Breast epithelium (tissue), 3 donors: ENCODE results near the gene FAM120A.

Source experiments
- POLR2A ChIP-seq: fragments of 450-650 bp; IDR thresholded peaks from one replicate; pipeline ENCODE4 v1.6.1; 2016; ENCODE audit warnings: antibody characterized with exemption, mild to moderate bottlenecking, moderate library complexity
- TF ChIP-seq, protein P1 (sequence below), 3 donors: fragments of 450-650 bp; IDR thresholded peaks; one replicate each; pipeline ENCODE4 v1.5.1; 2016 to 2017; ENCODE audit warnings: antibody characterized with exemption in 3 of 3, mild to moderate bottlenecking in 3 of 3, moderate library complexity in 3 of 3

DNA sequence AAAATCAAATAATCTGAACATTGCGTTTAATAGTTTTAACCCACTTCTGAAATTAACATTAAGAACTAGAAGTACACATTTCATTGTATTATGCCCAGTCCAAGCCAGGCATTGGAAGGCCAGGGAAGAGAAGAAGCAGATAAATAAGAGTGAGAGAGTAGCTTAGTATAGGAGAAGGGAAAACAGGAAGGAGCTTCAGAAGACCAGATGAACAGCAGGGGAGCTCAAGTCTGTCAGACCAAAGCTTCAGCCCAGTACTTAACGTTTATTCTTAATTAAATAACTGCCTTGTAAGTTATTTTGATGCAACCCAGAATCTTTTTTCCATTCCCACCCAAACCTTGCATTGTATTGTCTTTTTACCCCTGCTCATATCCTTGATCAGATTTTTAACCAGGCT lies 13.4 kb downstream of the FAM120A start:
- TF ChIP-seq, protein P1, sequence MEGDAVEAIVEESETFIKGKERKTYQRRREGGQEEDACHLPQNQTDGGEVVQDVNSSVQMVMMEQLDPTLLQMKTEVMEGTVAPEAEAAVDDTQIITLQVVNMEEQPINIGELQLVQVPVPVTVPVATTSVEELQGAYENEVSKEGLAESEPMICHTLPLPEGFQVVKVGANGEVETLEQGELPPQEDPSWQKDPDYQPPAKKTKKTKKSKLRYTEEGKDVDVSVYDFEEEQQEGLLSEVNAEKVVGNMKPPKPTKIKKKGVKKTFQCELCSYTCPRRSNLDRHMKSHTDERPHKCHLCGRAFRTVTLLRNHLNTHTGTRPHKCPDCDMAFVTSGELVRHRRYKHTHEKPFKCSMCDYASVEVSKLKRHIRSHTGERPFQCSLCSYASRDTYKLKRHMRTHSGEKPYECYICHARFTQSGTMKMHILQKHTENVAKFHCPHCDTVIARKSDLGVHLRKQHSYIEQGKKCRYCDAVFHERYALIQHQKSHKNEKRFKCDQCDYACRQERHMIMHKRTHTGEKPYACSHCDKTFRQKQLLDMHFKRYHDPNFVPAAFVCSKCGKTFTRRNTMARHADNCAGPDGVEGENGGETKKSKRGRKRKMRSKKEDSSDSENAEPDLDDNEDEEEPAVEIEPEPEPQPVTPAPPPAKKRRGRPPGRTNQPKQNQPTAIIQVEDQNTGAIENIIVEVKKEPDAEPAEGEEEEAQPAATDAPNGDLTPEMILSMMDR (IDR thresholded peaks at IDR 0.05), result no peak
- TF ChIP-seq POLR2A, result no peak
